ENCODE measurements around the gene SLC28A3. TPM values are rescaled to one million over a fixed set of nuclear protein-coding genes. Genes with fewer than 3 reads are reported as not detected.

The SLC28A3 gene
- total and polyA plus RNA-seq, 2 of the 8 experiments (the other 6 are each of a cell fraction or from before 2014, with no cell fraction given), result 0.02 TPM; not detected in 1

DNA sequence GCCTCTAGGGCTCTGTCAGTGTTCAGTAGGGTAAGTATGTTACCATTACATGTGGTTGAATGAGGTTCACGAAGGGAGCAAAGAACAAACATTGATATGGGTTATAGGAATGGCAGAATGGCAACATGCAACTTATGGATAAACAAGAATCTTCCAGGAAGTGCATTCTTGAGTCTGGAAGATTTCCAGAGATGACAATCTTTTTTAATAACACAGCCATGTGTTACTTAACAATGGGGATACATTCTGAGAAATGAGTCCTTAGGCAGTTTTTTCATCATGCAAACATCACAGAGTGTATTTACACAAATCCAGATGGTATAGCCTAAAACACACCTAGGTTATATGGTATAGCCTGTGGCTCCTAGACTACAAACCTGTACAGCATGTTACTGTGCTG is 9.1 kb upstream of the SLC28A3 start:
- Histone ChIP-seq H3K79me1 (ENCODE audit: low read depth, low read length) (no peaks in the 10 kb centered on the region), H2BK5ac (ENCODE audit: low read depth, low read length) (no peak overlapping the region), H2AFZ (ENCODE audit: low read length) (no peak overlapping the region), H3K4me3 (ENCODE audit: extremely low read depth in 1 of 4, insufficient read depth in 2 of 4, low read depth in 3 of 4, low read length in 4 of 4) (no peak overlapping the region), H3K9me3 (ENCODE audit: insufficient read depth in 2 of 2, low read depth in 1 of 2, low read length in 1 of 2) (no peaks in the 10 kb centered on the region), H2AK5ac (ENCODE audit: low read depth, low read length) (no peak overlapping the region), H3K18ac (ENCODE audit: extremely low read depth, low read length) (no peak overlapping the region), H3K56ac (replicated peaks; ENCODE audit: insufficient read length, low read depth, low read length) (no peak overlapping the region), H3K23ac (ENCODE audit: insufficient read length) (no peak overlapping the region), H2BK120ac (replicated peaks; ENCODE audit: low read depth, low read length) (no peak overlapping the region), H4K91ac (replicated peaks; ENCODE audit: insufficient read length, low read length) (no peak overlapping the region), H3K9ac (replicated peaks in 1 of 4; ENCODE audit: extremely low read depth in 1 of 4, low read depth in 3 of 4, low read length in 3 of 4) (no peak overlapping the region), H3K23me2 (ENCODE audit: low read depth, low read length) (no peaks in the 10 kb centered on the region), H4K8ac (ENCODE audit: extremely low read depth, insufficient read depth, low read length) (no peak overlapping the region), H2BK15ac (ENCODE audit: low read length) (no peak overlapping the region), H4K5ac (ENCODE audit: insufficient read length, low read depth, low read length) (no peak overlapping the region), H2BK20ac (ENCODE audit: low read length) (no peak overlapping the region), H3K79me2 (ENCODE audit: control insufficient read depth in 1 of 2, insufficient read depth in 2 of 2, low read length in 2 of 2) (no peaks in the 10 kb centered on the region), H3K14ac (ENCODE audit: insufficient read length) (no peak overlapping the region), H3K4me1 (replicated peaks in 1 of 4; ENCODE audit: control insufficient read depth in 3 of 4, insufficient read depth in 4 of 4, low read length in 3 of 4) (no peaks in the 10 kb centered on the region), H3K4ac (replicated peaks; ENCODE audit: insufficient read length, low read depth, low read length) (no peak overlapping the region), H3K27me3 (replicated peaks in 1 of 4; ENCODE audit: control insufficient read depth in 3 of 4, extremely low read depth in 1 of 4, insufficient read depth in 3 of 4, low read length in 3 of 4) (no peaks in the 10 kb centered on the region), H4K20me1 (replicated peaks in 1 of 2; ENCODE audit: control insufficient read depth in 1 of 2, insufficient read depth in 2 of 2, low read length in 2 of 2) (no peaks in the 10 kb centered on the region), H3K4me2 (ENCODE audit: insufficient read depth in 1 of 2, low read depth in 2 of 2, low read length in 2 of 2) (no peak overlapping the region), H3K27ac (ENCODE audit: low read depth, low read length) (no peak overlapping the region), H3K36me3 (ENCODE audit: control insufficient read depth in 2 of 4, insufficient read depth in 4 of 4, low read length in 3 of 4) (no peaks in the 10 kb centered on the region), H2BK12ac (ENCODE audit: low read depth, low read length) (no peak overlapping the region)
- WGBS, 2 experiments (ENCODE audit: extremely low coverage in 1 of 2, insufficient coverage in 1 of 2, insufficient read length in 1 of 2, insufficient replicate concordance in 2 of 2, low coverage in 1 of 2, low lambda C conversion rate in 2 of 2, missing lambda C conversion rate in 1 of 2), result 96% methylated on average over 1 of the region's 1 CpG; no CpG with 5 or more reads in 1 of the 2 experiments
- ChIA-PET POLR2A (ENCODE audit: partially characterized antibody) (no interaction called here), CTCF (ENCODE audit: partially characterized antibody) (no interaction called here)
- DNase-seq (ENCODE audit: low read depth in 1 of 2, low spot score in 2 of 2), result no peak
- TF ChIP-seq MAFK (IDR thresholded peaks at IDR 0.05; ENCODE audit: low read depth, low read length), result no peak
- no peak for TF ChIP-seq TCF12 (IDR thresholded peaks at IDR 0.05; ENCODE audit: low read depth, low read length)
- TF ChIP-seq FOSL1 (IDR thresholded peaks at IDR 0.05; ENCODE audit: insufficient read depth, low read depth, low read length), result no peak
- no peak for TF ChIP-seq TAF1 (IDR thresholded peaks at IDR 0.05; ENCODE audit: low read depth, low read length)
- no peak for TF ChIP-seq JUN (IDR thresholded peaks at IDR 0.05; ENCODE audit: low read depth, low read length)
- TF ChIP-seq EGR1 (IDR thresholded peaks at IDR 0.05; ENCODE audit: borderline replicate concordance, low read depth, low read length), result no peak
- FAIRE-seq, result no peak
